ENCODE data around the gene PCBD1.

The PCBD1 gene

GRCh38 chr10:70838270-70838805 is 50.0 kb downstream of the PCBD1 start:
- no peak for TF ChIP-seq CTCF (conservative IDR thresholded peaks at IDR 0.05; ENCODE audit: low read length)
- H3K4me3 ChIP-seq (ENCODE audit: low read length), result no peak overlapping the region
- peak; percentile 5 for DNase-seq (ENCODE audit: low read depth)

GRCh38 chr10:70837660-70838059 is 50.7 kb downstream of the PCBD1 start:
- no peak overlapping the region for H3K4me3 ChIP-seq (ENCODE audit: low read length)
- no peak for TF ChIP-seq CTCF (conservative IDR thresholded peaks at IDR 0.05; ENCODE audit: low read length)
- no peak for DNase-seq (ENCODE audit: low read depth)

GRCh38 chr10:70836319-70836718 is 52.0 kb downstream of the PCBD1 start:
- no peak for DNase-seq (ENCODE audit: low read depth)
- no peak for TF ChIP-seq CTCF (conservative IDR thresholded peaks at IDR 0.05; ENCODE audit: low read length)
- H3K4me3 ChIP-seq (ENCODE audit: low read length), result no peak overlapping the region

GRCh38 chr10:70834441-70835151 is 53.8 kb downstream of the PCBD1 start:
- DNase-seq (ENCODE audit: low read depth), result no peak
- no peak for TF ChIP-seq CTCF (conservative IDR thresholded peaks at IDR 0.05; ENCODE audit: low read length)
- no peak overlapping the region for H3K4me3 ChIP-seq (ENCODE audit: low read length)

GRCh38 chr10:70834021-70834420 is 54.3 kb downstream of the PCBD1 start:
- no peak for TF ChIP-seq CTCF (conservative IDR thresholded peaks at IDR 0.05; ENCODE audit: low read length)
- no peak for DNase-seq (ENCODE audit: low read depth)
- no peak overlapping the region for H3K4me3 ChIP-seq (ENCODE audit: low read length)

GRCh38 chr10:70833601-70834000 is 54.8 kb downstream of the PCBD1 start:
- no peak for DNase-seq (ENCODE audit: low read depth)
- no peak overlapping the region for H3K4me3 ChIP-seq (ENCODE audit: low read length)
- no peak for TF ChIP-seq CTCF (conservative IDR thresholded peaks at IDR 0.05; ENCODE audit: low read length)

Data from AG10803 (cell line).